A549 (cell line): ENCODE data around the gene KCNQ5.

Source experiments
- CBX8 ChIP-seq: fragments of 200-600 bp; sonication (generic); IDR thresholded peaks from 2 replicates; pipeline ENCODE4 v1.6.1; 2016
- POLR2A ChIP-seq: IDR thresholded peaks from 2 replicates; pipeline ENCODE4 v1.6.1; 2012; ENCODE audit warnings: mild to moderate bottlenecking, low read length
- REST ChIP-seq: fragments of 200-600 bp; sonication (generic); IDR thresholded peaks from 2 replicates; pipeline ENCODE4 v1.6.1; 2016; ENCODE audit warnings: antibody characterized with exemption, mild to moderate bottlenecking, moderate library complexity
- TF ChIP-seq, protein P1 (sequence below): fragments of >200 bp; sonication (Bioruptor Twin); formaldehyde crosslinking; IDR thresholded peaks from 3 replicates; pipeline ENCODE4 v1.5.1; 2016

GRCh38 chr6:72580281-72580940, 41.5 kb upstream of the KCNQ5 start:
- TF ChIP-seq POLR2A = no peak
- TF ChIP-seq, protein P1, sequence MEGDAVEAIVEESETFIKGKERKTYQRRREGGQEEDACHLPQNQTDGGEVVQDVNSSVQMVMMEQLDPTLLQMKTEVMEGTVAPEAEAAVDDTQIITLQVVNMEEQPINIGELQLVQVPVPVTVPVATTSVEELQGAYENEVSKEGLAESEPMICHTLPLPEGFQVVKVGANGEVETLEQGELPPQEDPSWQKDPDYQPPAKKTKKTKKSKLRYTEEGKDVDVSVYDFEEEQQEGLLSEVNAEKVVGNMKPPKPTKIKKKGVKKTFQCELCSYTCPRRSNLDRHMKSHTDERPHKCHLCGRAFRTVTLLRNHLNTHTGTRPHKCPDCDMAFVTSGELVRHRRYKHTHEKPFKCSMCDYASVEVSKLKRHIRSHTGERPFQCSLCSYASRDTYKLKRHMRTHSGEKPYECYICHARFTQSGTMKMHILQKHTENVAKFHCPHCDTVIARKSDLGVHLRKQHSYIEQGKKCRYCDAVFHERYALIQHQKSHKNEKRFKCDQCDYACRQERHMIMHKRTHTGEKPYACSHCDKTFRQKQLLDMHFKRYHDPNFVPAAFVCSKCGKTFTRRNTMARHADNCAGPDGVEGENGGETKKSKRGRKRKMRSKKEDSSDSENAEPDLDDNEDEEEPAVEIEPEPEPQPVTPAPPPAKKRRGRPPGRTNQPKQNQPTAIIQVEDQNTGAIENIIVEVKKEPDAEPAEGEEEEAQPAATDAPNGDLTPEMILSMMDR = peak; percentile 55
- no peak for TF ChIP-seq REST
- no peak for TF ChIP-seq CBX8
